DMS53 treated with DMSO at 0.1 percent for 48 hours (cell line): ENCODE results near the gene NEAT1.

Experiments
- DNase-seq: peaks from one replicate; lab custom pipeline; 2025; ENCODE audit not compliant: unreplicated experiment; lab: John Stamatoyannopoulos, UW

Gene NEAT1

DNA sequence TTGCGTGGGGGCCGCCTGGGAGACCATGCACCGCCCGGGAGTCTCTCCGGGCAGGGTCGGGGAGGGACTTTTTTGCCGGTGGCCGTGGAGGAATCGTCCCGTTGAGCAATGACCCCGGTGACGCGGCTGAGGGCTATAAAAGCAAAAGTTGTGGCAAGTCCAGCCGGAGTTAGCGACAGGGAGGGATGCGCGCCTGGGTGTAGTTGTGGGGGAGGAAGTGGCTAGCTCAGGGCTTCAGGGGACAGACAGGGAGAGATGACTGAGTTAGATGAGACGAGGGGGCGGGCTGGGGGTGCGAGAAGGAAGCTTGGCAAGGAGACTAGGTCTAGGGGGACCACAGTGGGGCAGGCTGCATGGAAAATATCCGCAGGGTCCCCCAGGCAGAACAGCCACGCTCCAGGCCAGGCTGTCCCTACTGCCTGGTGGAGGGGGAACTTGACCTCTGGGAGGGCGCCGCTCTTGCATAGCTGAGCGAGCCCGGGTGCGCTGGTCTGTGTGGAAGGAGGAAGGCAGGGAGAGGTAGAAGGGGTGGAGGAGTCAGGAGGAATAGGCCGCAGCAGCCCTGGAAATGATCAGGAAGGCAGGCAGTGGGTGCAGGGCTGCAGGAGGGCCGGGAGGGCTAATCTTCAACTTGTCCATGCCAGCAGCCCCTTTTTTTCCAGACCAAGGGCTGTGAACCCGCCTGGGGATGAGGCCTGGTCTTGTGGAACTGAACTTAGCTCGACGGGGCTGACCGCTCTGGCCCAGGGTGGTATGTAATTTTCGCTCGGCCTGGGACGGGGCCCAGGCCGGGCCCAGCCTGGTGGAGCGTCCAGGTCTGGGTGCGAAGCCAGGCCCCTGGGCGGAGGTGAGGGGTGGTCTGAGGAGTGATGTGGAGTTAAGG is at the start of gene NEAT1:
NEAT1 (plus strand) TSS at position 166 of the 883 bp plus-strand sequence.
- DNase-seq = peak; percentile 58

DNA sequence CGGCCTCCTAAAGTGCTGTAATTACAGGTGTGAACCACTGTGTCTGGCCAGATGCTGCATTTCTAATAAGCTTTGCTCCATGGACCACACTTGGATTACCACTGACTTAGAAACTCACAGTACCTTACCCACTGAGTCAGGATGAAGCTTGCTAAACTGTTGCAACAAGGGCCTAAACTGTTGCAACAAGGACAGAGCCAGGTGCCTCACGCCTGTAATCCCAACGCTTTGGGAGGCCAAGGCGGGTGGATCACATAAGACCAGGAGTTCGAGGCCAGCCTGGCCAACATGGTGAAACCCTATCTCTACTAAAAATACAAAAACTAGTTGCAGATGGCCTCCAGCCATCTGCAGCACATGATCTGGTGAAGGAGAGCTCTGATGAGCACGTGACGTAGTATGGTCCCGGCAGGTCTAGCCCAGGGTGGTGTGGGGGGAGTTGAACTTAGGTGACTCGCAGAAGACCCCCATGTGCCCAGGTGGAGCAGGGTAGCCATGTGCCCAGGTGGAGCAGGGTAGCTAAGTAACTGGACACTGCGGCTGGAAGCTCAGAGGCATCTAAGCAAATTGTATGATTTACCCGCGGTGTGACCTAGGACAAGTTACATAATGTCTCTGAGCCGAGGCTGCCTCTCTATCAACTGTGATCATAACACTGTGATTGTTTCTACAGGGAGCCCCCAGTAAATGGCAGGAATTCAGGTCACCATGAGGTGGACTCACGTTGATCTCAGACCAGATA is 48.6 kb upstream of the NEAT1 start:
- DNase-seq = no peak

DNA sequence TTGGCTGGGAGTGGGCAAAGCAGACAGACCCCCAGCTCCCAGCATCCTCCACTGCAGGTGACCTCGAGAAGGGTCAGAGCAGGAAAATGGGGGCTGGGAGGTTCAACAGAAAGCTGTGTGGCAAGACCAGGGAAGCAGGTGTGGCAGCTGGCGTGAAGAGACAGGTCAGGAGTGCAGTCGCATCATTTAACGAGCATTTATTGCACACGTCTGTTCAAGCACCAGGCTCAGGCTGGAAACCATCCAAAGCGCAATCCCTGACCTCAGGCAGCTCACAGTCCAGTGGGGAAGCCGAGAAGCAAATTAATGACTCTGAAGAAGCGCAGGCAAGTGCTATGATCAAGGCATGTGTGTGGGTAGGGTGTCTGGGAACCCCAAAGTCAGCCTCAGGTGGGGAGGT is 47.6 kb upstream of the NEAT1 start:
- no peak for DNase-seq

DNA sequence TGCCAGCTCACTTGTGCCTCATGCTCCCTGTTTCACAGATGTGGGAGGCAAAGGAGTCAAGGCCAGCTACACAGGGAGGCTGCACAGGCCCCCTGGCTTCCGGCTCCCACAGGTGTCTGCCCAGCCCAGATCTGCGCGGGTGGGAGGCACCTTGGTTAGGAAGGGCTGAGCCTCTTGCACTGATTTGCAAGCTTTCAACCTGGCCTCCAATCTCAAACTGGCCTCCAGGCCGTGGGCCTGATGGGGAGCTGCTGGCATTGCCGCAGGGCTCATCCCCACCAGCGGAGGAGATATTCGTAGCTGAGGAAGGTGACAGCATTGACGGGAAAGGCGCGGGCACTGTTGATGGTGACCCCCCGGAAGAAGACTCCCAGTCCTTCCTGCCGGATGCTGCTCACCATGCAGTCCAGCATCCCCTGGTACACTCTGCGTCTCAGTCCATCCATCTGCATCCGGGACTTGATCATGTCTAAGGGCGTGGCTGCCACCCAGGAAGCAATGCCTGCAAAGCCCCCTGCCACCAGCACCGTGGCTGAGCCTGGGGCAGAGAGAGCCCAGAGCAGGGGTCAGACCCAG is 46.4 kb upstream of the NEAT1 start:
- no peak for DNase-seq

DNA sequence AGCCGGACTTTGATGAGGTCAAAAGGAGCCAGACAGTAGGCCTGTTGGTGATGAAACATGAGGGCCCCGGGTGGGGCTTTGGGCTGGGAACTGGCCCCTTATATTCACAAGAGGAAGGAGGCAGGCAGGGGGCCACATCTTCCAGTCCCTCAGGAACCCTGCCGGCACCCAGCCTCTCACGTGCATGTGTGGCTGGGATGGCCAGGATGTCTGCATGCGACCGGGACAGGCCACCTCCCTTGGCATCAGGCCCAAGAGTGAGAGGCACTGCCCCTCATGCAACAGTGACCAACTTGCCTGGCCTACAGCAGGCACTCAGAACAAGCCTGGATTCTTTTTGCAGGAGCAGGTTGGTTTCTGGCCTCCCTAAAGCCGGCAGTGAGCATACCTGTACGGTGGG is 45.6 kb upstream of the NEAT1 start:
- DNase-seq = no peak

DNA sequence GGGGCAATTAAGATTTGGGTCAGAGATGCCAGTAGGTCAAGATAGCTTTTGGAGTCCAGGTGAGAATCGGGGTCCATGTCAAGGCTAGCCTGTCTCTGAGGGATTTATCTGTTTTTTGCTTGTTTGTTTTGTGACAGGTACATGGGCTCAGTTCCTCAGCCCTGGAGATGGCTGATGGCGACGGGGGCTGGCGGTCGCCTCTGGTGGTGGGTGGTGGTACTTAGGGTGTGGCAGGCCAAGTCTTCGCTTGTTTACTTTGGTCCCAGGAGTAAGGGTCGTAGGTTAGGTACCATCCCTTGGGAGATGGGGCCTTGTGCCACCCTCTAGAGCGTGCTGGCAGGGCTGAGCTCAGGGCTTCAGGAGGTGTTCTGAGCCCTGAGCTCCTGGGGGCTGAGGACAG is 44.8 kb upstream of the NEAT1 start:
- no peak for DNase-seq

DNA sequence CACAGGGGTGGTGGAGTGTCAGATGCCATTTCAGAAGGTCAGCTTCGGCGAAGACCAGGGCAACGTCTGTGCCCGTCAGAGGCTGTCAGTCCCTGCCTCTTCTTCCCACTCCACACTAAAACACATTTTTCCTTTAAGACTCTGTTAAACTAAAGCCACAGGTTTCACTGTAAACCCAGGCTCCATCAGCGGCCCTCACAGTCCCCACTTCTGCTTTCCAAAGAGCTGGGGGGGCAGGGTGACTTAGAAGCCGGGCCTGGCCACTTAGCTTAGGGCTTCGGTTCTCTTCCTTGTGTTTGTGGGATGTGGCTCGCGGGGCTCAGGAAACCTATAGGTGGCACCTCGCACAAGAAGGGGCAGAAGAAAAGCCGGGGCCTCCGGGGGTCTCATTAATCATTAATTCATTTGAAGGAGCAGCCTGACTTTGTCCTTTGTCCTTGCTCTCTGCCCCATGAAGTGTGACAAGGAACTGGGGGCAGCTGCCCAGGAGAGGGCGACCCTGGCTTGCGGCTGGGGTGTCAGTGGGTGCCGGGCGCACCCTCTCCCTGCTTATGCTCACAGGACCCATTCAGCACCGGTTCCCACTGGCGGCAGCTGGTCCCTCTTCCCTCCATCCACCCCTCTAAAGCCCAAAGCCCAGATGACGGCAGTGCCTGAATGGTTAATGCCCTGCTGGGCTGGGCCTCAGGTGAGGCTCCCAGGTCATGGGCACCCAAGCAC is 44.2 kb upstream of the NEAT1 start:
- no peak for DNase-seq

DNA sequence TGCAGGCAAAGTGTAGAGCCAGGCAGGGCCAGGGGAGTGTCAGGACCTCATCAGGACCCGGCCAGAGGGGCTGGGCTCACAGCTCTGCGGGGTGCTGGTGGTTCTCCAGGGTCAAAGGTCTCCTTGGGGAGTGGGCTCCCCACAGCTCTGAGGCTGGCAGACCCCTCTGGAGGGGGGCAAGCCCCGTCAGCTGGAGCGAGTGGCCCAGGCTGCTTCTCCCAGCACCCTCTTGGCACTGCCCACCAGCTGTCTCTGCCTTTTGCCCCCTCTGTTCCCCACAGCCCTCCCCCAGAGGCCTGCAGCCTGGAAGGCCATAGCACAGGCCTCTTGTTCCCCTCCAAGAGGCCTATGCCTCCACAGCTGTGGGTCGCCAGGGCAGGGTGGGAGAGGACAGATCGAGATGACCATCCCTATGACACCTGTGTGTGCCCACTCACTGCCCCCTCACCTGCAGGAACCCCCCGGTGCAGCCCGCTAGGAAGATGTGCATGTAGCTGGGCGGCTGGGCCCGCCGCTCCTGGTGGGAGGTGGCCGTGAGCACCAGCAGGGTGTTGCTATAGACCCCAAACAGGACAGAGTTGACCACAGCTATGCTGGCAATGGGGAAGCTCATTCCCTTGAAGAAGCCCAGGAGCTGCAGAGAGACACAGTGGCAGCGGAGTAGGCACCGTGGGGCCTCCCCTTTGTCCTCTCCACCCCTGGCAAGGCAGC is 43.5 kb upstream of the NEAT1 start:
- no peak for DNase-seq

DNA sequence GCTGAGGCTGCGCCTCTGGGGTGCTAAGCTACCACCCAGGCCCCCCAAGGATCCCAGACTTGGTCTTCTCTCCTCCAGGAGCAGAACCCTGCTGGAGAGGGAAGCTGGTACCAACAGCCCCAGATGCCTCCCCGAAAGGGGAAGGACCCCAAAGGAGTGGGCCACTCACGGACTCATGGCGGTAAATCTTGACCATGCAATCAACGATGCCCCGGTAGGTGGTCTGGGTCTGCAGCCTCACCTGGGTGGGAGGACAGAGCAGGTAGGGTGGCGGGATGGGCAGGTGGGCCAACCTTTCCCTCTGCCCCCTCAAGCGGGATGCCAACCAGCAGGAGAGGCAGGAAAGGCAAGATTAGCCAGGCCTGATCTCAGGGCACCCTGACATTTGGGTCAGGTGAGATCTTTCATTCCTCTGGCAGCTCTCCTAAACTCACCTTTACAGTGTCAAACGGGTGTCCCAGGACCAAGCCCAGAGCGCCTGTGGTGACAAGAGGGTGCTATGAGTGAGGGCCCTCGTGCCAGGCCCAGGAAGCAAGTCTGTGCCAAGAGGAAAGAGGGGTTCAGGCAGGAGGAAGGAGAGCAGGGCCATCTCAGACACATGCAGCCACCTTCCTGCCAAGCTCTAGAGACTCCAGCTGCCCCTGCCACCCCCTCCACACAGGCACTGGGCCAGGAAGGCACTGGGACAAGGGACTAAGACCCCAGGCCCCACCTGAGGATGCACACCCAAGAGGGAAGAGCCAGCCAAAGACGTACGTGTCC is 42.7 kb upstream of the NEAT1 start:
- DNase-seq = no peak

DNA sequence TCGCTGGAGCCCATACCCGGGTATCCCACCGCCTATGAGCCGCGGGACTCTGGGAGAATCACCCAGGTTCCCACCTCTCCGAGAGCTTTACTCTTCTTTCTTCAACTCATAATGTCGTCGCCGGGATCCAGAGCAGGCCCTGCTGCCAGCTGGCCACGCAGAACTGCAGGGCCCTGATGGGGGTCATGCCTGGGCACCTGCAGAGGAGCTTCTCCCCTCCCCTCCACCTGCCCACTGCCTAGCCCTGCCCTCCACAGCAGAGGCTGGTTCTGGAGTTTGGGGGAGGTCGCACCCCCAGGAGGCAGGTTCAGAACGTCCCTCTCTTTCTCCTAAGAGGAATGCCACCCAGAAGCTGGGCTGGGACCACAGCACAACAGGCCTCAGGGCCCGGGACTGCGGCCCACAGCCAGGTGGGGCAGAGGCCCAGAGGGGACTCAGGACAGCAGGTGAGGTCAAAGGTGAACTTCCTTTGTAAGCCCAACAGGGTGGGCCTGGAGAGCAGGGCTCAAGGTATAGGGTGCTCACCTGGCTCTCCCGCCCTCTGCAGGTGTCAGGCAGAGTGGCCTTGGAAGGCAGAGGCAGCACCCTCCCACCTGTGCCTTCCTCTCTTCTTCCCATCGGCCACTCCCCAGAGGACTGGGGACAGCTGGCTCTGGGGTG is 42.0 kb upstream of the NEAT1 start:
- no peak for DNase-seq

DNA sequence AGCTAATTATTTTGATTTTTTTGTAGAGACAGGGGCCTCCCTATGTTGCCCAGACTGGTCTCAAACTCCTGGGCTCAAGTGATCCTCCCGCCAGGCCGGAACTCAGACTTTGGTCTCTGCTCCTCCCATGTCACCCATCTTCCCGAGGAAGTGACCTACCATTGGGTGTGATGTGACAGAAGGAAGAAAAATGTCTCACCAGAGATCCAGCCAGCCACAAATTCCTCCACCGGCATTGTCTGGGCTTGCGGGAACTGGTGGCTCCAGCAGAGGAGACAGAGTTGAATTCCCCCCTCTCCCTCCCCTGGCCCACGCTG is 40.9 kb upstream of the NEAT1 start:
- peak; percentile 90 for DNase-seq

DNA sequence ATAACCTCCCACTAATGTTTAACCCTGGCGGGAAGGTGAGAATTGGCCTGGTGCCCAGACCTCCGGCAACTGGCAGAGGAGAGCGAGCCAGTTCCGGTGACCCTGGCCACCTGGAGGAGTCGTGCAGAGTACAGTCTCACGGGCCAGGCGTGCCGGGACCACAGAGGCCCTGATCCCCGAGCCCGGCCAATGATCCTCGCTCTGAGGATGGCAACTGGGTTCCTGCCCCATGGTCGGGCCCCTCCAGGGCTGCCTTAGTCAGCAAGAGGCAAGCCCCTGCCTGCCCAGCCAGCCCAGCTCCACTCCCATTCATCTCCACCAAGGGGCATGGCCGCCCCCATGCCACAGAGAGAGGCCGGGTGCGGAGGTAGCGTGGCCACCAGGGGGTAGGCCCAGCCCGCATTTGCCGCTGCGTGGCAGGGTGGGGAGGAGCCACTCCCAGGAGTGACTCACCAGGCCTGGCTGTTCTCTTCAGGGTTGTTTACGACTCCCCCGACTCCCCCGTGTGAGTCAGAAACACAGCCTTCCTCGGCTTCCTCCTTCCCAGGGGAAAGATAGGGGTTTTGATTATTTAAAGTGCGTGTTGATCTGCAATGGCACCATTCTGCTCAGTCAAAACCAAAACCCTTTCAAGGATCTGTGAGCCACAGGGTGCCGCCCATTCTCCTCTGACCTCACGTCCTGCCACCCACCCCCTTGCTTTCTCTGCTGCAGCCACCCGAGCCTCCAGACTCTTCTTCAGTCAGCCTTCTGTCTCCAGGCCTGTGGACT is 40.4 kb upstream of the NEAT1 start, which contains the start of gene SLC25A45:
SLC25A45 (minus strand) TSS at position 614 of the 771 bp plus-strand sequence. CDS start 695 bp downstream, outside the sequence.
- DNase-seq = peak; percentile 97

DNA sequence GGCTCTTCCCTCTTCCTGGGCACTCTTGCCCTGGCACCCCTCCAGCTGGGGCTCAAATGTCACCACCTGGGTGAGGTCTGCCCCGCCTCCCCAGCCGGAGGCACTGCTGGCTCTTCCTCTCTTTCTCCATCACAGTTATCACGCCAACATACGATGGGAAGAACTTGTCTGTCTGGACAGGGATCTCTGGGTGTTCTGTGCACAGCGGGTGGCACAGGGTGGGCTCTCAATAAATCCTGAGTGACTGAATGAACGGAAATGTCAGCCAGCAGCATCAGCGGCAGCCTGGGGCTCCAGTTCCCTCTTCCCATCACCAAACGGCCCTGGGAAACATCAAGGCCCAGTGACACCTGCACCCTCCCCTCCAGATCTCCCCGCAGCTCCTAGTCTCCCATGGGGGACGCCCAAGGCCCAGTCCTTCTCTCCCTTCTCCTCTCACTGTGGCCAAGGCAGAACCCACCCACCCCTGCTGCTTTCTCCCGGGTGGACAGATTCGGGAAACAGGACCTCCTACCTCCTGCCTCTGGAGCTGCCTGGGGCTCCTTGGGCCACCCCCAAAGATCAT is 39.7 kb upstream of the NEAT1 start:
- peak; percentile 97 for DNase-seq

DNA sequence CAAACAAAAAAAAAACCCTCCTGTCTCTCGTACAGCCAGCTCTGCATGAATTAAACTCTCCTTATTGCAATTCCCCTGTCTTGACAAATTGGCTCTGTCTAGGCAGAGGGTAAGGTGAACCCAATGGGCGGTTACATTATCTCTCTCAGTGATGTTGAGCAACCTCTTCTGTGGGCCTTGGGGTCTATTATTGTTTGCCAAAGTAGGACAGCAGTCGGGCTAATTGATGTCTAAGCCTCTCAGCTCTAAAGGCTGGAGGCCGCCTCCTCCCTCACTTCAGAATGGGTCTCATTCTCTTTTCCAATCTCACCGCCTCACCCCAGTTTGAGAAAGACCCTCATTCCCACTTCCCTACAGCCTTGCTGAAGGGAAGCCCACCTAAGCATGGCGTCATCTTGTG is 38.8 kb upstream of the NEAT1 start:
- DNase-seq = no peak

DNA sequence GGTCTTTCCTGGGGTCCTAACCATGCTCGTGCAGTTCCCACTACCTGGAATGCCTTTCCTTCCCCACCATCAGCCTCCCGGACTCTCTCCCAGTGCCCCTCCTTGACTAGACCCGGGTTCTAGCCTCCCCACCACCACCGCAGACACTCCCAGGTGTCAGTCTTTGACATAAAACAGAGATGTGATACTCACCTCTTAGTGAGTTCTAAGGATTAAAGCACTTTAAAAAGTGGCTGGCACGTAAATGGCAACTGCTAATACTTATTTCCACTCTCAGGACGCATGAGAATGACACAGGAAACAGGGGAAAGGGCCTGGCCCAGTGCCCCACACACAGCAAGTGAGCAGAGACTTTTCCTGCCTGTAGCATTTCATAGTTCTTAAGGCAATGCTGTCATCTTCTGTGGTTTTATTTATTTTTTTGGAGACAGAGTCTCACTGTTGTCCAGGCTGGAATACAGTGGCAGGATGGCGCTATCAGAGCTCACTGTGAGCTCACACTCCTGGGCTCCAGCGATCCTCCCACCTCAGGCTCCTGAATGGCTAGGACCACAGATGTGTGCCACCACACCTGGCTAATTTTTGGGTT is 38.2 kb upstream of the NEAT1 start:
- DNase-seq = no peak

DNA sequence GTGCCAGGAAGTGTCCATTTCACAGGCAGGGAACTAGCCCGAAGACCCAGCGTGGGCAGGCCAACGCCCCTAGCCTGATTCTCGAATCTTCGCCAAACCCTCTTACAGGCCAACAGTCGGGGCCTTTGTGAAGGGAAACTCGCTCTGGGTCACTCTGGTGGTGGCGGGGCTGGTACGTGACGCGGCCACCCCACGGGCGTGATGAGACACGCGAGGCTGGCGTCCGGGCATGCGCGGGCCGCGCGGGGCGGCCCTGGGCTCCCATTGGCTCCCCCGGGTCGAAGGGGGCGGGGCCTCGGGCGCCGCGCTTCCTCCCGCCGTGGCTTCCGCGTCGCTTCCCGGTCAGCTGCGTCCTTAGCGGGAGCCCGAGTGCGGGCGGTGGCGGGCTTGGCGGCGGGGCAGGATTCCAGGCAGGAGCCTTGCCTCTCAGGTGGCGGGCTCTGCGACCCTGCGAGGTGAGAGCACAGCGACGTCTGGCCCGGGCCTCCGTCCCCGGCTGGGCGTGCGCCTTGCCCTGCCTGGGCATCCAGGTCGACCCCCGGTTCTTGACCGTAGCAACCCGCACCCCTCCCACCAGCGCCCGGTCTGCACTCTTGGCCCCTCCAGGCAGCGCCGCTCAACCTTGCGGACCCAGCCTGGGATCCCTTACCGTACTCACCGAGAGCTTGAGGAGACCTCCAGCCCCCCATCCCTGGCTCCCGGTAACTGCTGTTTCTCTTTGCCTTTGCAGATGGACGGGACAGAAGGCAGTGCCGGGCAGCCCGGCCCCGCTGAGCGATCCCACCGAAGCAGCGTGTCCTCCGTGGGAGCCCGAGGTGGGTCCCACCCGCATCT is 36.1 kb upstream of the NEAT1 start, which contains the start of gene FRMD8:
FRMD8 (plus strand) TSS at position 331 of the 834 bp plus-strand sequence; CDS start at position 731, 400 bp downstream.
- DNase-seq = peak; percentile 75

DNA sequence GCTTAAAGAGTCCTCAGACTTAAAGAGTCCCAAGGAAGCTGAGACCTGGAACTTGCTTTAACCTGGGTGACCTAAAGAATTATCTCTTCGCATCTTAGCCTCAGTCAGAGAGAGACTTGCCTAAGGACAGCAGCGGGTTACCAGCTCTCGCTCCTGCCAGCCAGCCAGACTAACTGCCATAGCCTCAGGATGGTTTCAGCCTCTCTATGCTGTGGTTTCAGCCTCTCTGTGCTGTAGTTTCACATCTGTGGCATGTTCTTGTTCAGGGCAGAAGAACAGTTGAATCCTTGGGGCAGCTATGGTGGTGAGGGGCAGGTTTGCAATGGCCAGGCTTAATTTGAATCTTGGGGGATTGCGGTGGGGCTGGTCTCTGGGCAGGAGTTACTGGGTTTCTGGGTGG is 33.9 kb upstream of the NEAT1 start:
- DNase-seq = no peak
